UCSD-AML1 (cell line): ENCODE results near the gene HAPLN3.
A peak's percentile ranks its signal among the peaks of the same experiment; 100 is the strongest.

Experiments
- DNase-seq: peaks from one replicate; lab custom pipeline; 2025; ENCODE audit not compliant: unreplicated experiment; lab: John Stamatoyannopoulos, UW

HAPLN3 gene

DNA sequence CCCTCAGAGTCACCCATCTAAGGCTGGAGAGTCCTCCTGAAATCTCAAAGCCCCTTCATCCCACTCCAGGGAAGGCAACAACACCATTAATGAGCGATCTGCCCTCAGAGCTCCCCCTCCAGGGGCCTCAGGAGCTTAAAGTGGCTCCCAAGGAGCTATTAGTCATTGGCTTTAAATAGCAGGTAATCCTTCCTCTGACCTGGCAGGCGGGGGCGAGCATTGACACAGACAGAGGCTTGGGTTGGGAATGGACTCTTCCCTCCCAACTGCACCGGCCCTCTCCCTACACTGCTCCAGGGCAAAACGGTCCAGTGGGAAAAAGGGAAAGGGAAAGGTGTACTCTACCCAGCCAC, 16.4 kb upstream of the HAPLN3 start:
- no peak for DNase-seq

DNA sequence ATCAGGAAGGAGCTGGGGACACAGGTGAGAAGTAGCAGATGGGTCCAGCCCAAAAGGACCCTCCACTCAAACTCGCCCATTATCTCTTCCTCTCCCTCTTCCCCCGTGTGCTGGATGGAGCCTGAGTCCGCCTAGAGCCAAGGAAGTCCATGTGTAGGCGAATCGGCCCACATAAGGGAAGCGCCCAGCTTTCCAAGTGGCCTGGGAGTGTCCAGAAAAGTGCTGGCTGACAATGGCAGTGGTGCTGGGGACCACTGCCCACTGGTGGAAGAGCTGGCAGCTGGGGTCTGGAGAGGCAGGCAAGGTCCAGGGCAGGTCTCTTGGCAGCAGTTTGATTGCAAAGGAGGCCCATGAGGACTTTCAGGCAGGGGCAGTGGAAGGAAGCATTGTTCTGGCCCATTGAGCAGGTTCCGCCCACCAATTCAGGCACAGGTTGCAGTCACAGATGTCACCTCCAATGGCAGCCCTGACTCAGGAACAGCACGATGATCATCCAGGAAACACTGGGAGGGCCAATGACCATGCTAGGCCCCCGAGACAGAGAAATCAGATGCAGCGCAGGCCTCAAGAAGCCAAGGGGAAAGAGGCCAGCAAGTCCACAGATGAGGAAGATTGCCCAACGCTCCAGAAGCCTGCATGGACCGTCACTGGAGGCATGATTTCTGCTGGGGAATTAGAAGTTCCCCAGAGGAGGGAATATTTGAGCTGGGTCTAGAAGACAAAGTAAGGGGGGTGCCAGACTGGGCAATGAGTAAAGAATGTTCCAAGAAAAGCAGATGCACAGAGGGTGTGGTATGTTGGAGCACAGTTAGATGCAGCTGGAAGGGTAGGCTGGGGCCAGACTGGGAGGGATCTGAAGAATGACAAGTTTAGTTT, 14.8 kb upstream of the HAPLN3 start:
- DNase-seq, result no peak

DNA sequence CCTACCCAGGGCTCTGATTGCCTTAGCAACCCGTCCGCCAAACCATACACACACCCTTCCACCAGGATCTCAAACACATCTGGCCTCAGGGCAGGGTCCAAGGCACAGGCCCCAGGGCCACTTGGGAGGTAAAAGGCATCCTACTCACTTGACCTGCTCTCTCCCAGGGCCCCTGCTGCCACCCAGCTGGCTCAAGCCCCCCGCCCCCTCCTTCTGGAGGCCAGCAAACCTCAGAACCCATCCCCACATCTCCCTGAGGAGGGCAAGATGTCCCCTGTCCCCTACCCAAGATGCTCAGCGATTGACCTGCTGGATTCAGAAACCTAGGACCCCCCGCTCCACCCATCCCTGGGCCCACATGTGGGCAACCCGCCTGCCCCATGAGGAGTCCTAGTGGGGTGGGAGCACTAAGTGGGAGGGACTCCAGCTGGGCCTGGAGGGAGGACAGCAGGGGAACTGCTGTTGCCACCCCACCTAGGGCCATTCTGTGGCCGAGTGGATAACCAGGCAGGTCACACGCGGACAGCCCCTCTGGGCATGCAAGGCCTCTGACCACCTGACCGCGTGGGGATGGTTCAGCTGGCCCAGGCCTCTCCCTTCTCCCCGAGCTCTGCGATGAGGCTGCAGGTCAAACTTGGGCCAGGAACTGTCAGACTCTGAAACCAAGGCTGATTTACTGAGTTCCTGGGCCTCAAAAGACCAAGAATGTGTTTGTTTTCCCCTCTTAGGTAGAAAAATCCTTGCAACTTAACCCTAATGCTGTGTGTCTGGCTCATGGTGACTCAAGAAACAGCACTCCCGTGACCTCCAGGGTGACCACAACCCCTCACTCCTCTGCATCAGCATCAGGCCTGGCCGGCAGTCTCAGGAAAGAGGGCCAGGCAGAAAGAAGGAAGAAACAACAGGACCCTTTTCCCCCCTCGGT, 13.6 kb upstream of the HAPLN3 start:
- no peak for DNase-seq

DNA sequence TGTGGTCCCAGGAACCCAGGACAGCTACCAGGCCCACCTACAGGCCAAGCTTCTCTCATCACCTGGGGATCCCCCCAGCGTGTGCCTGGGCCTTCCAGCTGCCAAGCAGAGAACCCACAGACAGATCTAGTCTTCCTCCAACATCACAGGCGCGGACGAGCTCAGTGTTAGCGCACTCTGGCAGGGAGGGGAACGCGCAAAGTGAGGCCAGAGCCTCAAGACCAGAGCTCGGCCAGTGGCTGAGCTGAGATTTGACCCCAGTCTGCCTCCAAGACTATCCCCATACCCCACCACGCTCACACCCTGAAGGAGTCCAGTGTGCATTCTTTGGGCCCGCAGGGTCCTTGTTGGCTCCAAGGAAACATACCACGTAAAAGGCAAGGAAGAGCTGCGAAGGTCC, 12.8 kb upstream of the HAPLN3 start:
- DNase-seq, result no peak

DNA sequence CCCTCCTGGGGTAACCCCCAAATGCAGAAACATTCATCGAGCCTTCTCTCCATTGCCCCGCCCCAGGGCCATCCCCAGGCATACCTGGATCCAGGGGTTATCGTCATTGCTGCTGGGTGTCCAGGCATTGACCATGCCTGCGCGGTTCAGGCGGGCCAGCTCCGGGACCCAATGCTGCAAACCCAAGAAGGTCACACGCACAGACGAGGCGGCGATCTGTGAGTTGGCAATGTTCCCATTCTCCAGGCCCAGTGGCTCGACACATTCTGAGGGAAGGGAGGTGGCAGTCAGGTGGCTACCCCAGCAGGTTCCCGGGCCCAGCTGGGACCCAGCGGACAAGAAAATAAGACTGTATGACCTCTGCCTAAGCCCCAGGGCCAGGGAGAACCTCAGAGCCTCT, 11.8 kb upstream of the HAPLN3 start:
- no peak for DNase-seq

DNA sequence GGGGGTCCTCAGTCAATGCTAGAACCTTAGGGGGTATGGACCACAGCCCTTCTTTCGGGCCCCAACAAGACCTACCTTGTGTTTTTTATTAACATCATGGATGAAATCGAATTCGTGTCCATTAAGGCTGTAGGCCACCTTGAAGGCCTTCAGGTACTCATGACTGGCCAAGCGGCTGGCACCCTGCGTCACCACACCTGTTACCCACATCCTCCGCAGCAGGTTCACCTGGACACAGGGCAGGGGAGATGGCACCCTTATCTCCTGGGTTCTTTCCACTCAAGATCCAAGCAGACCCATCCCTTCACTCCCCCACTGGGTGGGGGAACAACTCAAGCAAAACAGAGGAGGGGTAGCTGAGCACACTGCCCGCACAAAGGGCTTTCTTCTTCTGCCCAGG, 11.2 kb upstream of the HAPLN3 start:
- DNase-seq, result no peak

DNA sequence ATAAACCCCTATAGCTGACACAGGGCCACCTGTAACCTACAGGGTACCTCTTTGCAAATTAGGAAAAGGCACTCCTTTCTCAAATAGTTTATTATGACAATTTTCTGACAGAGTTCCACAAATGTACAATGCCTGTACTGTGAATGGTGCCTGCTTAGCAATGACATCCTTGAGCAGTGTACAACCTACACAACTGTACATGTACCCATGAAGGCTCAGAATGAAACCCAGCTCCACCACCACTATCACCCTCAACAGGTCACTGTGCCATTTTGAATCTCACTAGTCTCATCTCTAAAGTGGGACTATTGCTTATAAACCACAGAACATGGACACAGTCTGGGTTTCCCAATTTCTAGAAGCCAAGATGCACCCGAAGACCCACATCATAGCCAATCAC, 10.8 kb upstream of the HAPLN3 start:
- no peak for DNase-seq

DNA sequence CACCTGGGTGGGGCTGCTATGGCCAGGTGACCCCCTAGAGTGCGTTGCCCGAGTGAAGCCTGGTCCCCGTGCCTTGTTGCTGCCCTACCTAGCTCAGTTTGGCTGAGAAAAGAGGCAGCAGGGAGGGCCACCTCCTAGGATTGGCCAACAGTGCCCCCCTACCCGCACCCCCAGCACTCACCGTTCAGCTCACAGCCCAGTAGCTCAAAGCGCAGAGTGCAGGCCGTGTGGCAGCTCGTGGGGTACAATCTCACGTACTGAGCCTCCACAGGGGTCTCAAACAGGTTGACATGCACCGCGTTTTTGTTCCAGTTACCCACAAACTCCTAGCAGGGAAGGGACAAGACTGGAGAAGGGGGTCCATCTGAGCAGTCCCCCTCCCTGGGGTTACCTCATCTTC, 10.2 kb upstream of the HAPLN3 start:
- DNase-seq, result no peak

DNA sequence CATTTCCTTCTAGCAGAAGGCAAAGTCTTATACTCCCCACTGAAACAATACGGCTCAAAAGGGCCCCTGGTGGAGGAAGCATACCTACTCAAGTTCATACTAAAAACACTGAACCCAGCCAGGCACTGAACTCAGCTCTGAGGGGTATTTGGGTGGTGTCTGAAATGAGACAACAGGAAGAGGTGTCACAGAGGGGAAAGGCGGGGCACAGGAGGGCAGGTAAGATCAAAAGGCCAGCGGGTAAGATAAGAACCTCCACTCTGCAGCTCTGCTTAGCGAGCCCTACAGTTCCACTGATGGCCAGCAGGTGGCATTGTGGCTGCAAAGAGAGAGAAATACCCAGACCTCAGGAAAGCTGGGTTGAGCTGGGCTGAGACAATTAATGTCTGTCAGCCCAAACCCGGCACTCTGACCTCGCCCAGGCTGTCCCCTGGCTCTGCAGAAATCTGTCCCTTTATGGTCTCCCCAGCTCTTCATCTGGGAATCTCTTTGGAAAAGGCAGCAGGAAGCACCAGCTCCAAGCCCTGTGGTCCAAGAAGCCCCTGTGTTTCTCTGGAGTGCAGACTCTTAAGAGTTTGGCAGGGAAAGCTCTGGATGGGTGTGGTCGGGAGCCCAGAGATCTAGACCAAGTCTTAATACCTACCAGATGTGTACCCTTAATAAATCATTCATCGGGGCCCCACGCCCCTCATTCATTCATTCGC, 9.4 kb upstream of the HAPLN3 start:
- peak; percentile 79 for DNase-seq

DNA sequence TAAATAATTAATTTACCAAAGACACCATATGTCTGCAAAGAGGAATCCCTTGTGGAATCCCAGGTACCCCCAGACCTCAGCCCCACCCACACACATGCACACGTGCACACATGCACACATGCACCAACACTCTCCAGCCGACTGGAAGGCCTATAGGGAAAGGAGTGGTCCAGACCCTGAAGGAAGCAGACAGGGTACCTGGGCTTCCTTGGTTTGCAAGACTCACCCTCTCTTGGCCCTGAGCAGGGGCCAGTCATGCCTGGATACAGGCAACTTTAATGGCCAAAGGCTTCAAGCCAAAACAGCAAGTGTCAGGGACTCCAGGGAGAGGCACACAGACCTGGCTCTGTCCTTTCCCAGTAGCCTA, 8.9 kb upstream of the HAPLN3 start:
- DNase-seq, result no peak

DNA sequence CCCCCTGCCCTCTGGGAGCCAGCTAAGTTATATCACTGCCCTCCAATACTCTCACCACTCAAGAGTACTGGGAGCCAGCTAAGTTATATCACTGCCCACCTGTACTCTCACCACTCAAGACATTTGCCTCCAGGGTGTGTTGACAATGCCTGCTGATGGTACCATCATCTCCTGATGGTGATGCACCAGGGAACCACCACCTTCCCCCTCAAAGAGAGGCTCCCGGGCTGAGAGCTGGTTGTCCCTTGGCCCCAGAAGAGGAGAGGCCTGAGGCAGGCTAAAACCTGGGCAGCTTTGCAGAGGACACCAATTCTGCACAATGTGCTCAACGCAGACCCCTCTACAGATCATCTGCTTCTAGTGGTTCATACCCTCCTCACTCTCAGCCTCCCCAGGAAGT, 7.5 kb upstream of the HAPLN3 start:
- no peak for DNase-seq

DNA sequence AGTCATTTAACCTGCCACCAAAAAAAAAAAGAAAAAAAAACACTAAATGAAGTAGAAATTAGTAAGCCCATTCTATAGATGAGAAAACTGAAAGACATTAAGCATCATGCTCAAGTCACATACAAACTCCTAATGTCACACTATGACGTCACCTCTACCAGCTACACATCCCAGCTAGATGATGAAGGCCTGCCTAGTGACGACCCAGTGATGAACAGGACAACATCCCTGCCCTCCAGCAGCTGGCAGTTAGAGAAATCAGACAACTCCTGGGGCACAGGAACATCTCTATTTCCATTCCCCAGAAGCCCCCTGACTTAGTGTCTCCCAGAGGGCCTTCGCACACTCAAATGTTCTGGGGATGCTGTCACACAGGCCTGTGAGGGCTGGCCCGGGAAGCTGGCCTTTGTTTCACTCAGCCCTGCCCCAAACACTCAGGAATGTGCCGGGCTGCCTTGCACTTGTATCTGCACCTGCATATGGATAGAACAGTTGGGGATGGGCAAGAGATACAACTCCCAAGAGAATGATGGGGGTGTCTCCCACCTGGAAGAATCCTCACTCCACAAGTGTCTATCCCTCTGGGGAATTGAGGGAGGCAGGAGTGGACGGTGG, 7.0 kb upstream of the HAPLN3 start:
- no peak for DNase-seq

DNA sequence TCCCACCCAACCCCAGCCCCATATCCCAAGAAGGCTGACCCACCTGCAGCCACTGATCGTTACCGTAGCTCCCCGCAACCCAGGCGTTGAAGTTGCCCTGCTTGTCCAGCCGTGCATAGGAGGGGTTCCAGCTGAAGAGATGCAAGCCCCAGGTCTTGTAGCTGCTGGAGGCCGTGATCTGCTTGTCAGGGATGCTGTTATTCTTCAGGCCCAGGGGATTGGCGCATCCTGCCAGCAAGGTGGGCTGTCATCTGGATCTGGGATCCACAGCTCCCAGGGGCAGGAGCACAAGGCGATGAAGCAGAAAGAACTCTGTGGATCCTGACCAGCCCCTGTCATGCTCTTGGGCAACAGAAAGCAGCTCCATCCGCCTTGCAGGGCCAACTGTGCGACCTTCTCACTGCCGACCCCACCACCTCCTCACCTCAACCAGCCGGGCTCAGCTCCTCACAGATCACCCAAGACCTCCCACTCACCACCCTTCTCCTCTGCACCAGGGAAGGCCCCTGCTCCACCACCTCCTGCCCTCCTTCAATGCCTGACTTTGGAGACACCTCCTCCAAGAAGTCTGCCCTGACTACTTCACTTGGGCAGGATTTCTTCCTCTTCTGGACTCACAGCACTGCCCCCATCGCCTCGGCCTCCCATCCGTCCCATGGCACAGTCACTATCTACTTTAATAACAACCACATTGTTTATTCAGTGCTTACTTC, 6.3 kb upstream of the HAPLN3 start:
- no peak for DNase-seq

DNA sequence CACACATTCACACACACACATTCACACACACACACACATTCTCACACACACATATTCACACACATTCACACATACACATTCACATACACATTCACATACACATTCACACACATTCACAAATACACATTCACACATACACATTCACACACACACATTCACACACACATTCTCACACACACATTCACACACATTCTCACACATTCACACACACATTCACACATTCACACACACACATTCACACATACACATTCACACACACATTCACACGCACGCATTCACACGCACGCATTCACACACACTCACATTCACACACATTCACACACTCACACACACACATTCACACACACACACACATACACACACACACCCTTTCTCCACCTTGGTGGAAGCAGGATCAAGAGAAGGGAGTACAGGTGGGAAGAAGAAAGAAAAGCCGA, 5.7 kb upstream of the HAPLN3 start:
- DNase-seq, result no peak

DNA sequence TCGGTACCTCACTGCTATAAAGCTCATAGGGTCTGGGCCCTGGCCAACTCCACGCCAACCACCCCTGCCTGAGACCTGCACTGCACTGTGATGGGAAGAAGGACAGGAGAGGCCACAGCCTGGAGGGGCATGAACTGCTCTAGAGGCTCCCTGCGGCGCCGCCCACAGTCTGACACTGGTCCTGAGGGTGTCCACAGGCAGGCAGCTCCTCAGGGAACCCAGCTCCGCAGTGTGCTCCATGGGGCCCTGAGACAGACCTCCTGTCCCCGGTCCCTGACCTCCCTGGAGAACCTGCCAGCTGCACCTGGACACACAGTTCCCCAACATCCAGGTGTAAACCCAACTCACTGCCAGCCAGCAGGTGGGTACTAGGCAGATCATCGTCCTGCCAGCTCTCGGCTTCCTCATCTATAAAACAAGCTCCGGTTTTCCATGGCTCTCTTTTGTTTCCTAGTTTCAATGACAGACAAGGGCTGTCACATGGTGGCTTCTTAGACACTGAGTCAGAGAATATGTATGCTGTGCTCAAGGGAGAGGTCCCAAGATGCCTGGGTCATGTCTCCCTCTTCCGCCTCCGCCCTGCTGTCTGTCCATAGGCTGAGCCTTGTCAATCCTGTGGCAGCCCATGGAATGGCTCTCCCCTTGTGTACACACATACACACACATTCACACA, 5.1 kb upstream of the HAPLN3 start:
- DNase-seq, result no peak

DNA sequence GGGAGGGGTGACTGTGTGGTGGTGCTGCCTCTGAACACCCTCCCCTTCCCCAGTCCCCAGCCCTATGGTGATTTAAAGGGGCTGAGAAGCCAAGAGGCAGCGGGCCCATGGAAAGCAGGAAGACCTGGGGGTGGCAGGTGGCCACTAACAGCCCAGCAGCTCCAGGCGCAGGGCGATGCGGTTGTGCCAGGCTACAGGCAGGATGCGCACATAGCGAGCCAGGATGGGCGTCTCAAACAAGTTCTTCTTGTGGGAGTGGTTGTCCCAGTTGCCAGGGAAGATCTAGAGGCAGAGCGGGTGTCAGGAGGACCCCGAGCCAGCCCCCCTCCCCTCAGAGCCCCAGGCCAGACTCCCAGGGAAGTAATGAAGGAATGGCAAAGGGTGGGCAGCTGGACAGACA, 3.9 kb upstream of the HAPLN3 start:
- no peak for DNase-seq

DNA sequence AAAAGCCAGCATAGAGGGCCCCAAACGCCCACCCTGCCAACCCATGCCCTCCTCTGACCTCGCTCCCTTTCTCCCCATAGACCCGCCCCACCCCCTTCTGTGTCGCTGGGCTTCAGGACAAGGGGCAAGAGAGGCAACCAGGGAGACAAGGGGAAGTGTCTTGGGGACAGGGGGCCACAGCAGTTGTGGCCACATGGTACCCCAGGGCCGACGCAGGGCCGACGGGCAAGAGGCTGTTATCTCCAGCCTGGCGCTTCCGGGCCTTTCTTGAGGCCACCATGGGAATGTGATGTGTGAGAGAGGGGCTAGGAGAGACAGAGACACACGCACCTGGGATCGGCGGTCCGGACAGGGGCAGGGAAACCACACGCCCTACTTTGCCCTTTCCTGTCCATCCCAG, 3.4 kb upstream of the HAPLN3 start:
- no peak for DNase-seq

DNA sequence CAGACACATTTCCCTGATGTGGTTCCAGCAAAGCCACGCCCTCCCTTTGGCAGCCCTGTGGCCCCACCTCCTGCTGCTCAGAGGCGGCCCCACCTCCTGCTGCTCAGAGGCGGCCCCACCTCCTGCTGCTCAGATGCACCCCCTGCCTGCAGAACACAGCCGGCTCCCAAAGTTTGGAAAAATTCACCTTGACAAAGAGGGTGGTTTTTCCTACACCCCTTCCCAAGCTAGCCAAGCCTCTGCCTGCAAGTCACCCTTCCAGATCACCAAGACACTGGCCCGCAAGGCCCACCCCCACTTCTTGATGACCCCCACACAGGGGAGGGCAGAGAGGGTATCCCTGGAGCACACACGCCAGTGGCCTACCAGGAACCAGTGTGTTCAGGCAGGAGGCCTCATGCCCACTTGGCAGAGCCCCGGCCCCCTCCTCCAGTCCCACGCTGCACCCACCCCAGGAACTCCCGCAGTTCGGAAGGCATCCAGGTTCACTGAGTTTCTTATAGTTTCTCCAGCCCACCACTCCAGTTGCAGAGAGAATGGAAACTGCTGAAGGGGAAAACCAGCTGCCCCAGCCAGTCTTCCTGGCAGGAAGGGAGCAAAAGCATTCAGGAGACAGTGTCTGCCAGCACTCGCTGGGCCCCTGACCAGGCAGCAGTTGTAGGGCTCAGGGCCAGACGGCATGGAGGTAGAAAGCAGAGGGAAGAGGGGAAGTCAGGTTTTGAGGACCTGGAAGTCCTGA, 2.3 kb upstream of the HAPLN3 start:
- peak; percentile 86 for DNase-seq

DNA sequence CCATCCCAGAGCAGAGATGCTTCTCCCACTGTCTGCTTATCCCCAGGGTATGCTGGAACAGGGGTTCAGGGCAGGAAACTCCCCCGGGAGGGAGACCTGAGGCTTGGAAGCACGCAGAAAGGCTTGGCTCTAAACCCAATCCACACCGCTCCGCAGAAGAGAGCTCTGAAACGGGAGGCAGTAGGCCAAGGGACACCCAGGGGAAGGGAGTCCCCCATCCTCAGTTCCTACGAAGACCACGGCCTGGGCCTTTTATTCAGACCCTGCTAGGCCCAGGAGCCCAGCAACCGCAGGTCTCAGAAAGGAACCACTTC, 1.8 kb upstream of the HAPLN3 start:
- no peak for DNase-seq
